Calu3 (cell line): ENCODE results near the gene IL11RA. TPM values are rescaled to one million over a fixed set of nuclear protein-coding genes. Genes with fewer than 3 reads are reported as not detected.

ENCODE experiments used
- BruUV-seq: library from RNA; stranded (reverse); fragments of 400-500 nt; replicated peaks from 2 replicates; lab custom pipeline; 2021; lab: Mats Ljungman, UMichigan
- CTCF ChIA-PET: fragments of 300-600 bp; sonication (Branson Sonifier 250); formaldehyde crosslinking; loops from one replicate; lab custom pipeline; 2022; ENCODE audit warnings: antibody characterized with exemption; lab: Charles Lee
- DNase-seq: peaks from one replicate; pipeline ENCODE4 v3.0.0; 2022
- H3K27ac Mint-ChIP-seq: one replicate; pipeline ENCODE4 v1.8.0; 2022; ENCODE audit warnings: mixed read lengths; ENCODE audit not compliant: unreplicated experiment
- H3K27me3 Mint-ChIP-seq: one replicate; pipeline ENCODE4 v1.8.0; 2022; ENCODE audit warnings: mixed read lengths; ENCODE audit not compliant: unreplicated experiment
- H3K36me3 Mint-ChIP-seq: one replicate; pipeline ENCODE4 v1.8.0; 2022; ENCODE audit warnings: mild to moderate bottlenecking, moderate library complexity, mixed read lengths; ENCODE audit not compliant: insufficient read depth, unreplicated experiment
- H3K4me1 Mint-ChIP-seq: one replicate; pipeline ENCODE4 v1.8.0; 2022; ENCODE audit warnings: mild to moderate bottlenecking, low read depth, mixed read lengths; ENCODE audit not compliant: unreplicated experiment
- H3K4me3 Mint-ChIP-seq: one replicate; pipeline ENCODE4 v1.8.0; 2022; ENCODE audit warnings: mild to moderate bottlenecking, low read depth, moderate library complexity, mixed read lengths; ENCODE audit not compliant: unreplicated experiment
- H3K9me3 Mint-ChIP-seq: one replicate; pipeline ENCODE4 v1.8.0; 2022; ENCODE audit warnings: low read depth, mixed read lengths; ENCODE audit not compliant: unreplicated experiment
- CTCF ChIP-seq: fragments of 200-600 bp; IDR thresholded peaks from one replicate; pipeline ENCODE4 v1.8.0; 2022; ENCODE audit warnings: antibody characterized with exemption; ENCODE audit not compliant: unreplicated experiment
- intact Hi-C: fragments of 100-400 bp; cut with micrococcal nuclease; formaldehyde crosslinking; loops from one replicate; pipeline ENCODE4 v1.10.0; 2022; ENCODE audit not compliant: unreplicated experiment
- total RNA-seq: library from RNA; stranded (reverse); gene quantifications from 2 replicates; pipeline ENCODE4 v1.2.3, GENCODE V29; 2022

The IL11RA gene
- total RNA-seq, 1 experiment from 2014 or later: 6.8 TPM

GRCh38 chr9:34687276-34688030, 35.5 kb downstream of the IL11RA start:
- CTCF ChIA-PET: no interaction called here
- Mint-ChIP-seq H3K4me1 (no peaks in the 10 kb centered on the region), H3K27me3 (peaks cover 78% of the 10 kb centered on the region), H3K27ac (no peak overlapping the region), H3K9me3 (no peaks in the 10 kb centered on the region), H3K4me3 (no peak overlapping the region), H3K36me3 (no peaks in the 10 kb centered on the region)
- no TSS peak for BruUV-seq
- DNase-seq: no peak
- intact Hi-C loops: no loop called here
- TF ChIP-seq CTCF: no peak

- Mint-ChIP-seq H3K36me3 (no peaks in the 10 kb centered on the region), H3K4me1 (no peaks in the 10 kb centered on the region)
- DNase-seq: no peak
These were observed 36.5 kb downstream of the IL11RA start for GRCh38 chr9:34688329-34689115.

GRCh38 chr9:34689116-34689470, 37.1 kb downstream of the IL11RA start:
- Mint-ChIP-seq H3K27ac (no peak overlapping the region), H3K4me1 (no peaks in the 10 kb centered on the region), H3K4me3 (no peak overlapping the region), H3K9me3 (no peaks in the 10 kb centered on the region), H3K36me3 (no peaks in the 10 kb centered on the region), H3K27me3 (peaks cover 89% of the 10 kb centered on the region)
- intact Hi-C loops: no loop called here
- no TSS peak for BruUV-seq
- TF ChIP-seq CTCF: no peak
- no peak for DNase-seq
- CTCF ChIA-PET: no interaction called here

More at GRCh38 chr9:34688329-34689115, 36.5 kb downstream of the IL11RA start:
- no peak for TF ChIP-seq CTCF
- H3K9me3 Mint-ChIP-seq: no peaks in the 10 kb centered on the region
- no peak overlapping the region for H3K27ac Mint-ChIP-seq
- BruUV-seq: no TSS peak
- CTCF ChIA-PET: no interaction called here
- intact Hi-C loops: no loop called here
- no peak overlapping the region for H3K4me3 Mint-ChIP-seq
- peaks cover 87% of the 10 kb centered on the region for H3K27me3 Mint-ChIP-seq

- intact Hi-C loops: no loop called here
- no peak for TF ChIP-seq CTCF
These were observed 37.5 kb downstream of the IL11RA start for GRCh38 chr9:34689512-34689911.

More at GRCh38 chr9:34689512-34689911, 37.5 kb downstream of the IL11RA start:
- Mint-ChIP-seq H3K36me3 (no peaks in the 10 kb centered on the region), H3K4me3 (no peak overlapping the region), H3K4me1 (no peaks in the 10 kb centered on the region), H3K27me3 (peaks cover 89% of the 10 kb centered on the region), H3K27ac (no peak overlapping the region), H3K9me3 (no peaks in the 10 kb centered on the region)
- no peak for DNase-seq
- CTCF ChIA-PET: interaction anchor here (0.7 kb wide), 1 partner anchor 11 kb away, joined by 4 read pairs; no protein-coding TSS in a partner anchor
- no TSS peak for BruUV-seq
